ENCODE data around the gene LINC00632.

DNA sequence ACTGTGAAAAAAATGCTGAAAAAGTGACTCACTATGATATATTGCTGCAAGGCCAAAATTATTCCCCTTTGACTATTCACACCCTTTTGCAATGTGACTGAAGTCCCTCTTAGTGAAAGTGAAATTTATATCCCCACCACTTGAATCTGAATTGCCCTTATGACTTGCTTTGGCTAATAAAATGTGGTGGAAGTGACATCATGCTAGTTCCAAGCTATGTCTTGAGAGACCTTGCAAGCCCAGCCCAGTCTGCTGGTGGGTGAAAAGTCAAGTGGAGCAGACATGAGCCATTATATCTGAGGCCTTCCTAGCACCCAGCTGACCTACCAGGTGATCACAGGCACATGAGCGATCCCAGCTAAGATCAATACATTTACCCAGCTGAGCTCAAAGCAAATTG, 94.7 kb downstream of the LINC00632 start:
- TF ChIP-seq, protein P1, sequence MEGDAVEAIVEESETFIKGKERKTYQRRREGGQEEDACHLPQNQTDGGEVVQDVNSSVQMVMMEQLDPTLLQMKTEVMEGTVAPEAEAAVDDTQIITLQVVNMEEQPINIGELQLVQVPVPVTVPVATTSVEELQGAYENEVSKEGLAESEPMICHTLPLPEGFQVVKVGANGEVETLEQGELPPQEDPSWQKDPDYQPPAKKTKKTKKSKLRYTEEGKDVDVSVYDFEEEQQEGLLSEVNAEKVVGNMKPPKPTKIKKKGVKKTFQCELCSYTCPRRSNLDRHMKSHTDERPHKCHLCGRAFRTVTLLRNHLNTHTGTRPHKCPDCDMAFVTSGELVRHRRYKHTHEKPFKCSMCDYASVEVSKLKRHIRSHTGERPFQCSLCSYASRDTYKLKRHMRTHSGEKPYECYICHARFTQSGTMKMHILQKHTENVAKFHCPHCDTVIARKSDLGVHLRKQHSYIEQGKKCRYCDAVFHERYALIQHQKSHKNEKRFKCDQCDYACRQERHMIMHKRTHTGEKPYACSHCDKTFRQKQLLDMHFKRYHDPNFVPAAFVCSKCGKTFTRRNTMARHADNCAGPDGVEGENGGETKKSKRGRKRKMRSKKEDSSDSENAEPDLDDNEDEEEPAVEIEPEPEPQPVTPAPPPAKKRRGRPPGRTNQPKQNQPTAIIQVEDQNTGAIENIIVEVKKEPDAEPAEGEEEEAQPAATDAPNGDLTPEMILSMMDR (IDR thresholded peaks at IDR 0.05; ENCODE audit: low read depth, low read length, poor library complexity, severe bottlenecking): no peak
- no peak for TF ChIP-seq EZH2phosphoT487 (IDR thresholded peaks at IDR 0.05; ENCODE audit: borderline replicate concordance, low read length)
